ENCODE results near the gene REL.
"Not testable (repeated sequence)": the region's sequence is repeated elsewhere in the genome, so short reads cannot be mapped to it uniquely, and the experiment has no call there.

The REL gene

DNA sequence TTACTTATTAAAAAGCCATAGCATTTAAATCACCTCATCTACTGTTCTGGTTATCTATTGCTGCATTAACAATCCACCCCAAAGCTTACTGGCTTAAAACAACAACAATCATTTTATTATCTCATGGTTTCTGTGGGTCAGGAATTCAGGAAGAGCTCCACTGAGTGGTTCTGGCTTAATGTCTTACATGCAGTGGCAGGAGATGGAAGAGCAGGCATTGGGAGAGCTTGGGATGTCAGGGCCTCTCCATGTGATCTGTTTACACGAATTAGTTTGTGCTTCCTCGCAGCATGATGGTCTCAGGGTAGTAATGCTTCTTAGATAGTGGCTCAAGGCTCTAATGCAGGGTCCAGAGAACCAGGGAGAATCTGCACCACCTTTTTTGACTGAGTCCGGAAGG is 14.4 kb upstream of the REL start:
- in situ Hi-C loops (cut with MboI; ENCODE audit: low sequenced_read_pairs), result no loop called here

DNA sequence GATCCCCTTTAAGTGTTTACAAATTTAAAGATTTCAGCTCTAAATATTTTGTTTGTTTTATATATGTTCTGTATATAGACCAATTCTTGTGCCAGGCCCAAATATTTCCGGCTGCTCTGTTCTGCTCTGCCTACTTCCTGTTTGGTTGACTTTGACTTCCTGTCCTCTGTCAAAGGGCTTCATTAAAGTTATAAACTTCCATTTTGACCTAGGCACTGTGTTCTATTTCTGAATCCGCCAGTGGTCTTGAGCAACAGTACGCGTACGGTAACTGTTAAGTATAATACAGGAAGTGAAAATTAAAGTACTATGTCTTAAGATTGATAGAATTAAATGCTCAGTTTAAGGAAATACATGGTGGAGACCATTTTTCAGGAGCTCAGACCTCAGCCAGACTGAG is 13.5 kb upstream of the REL start:
- in situ Hi-C loops (cut with MboI; ENCODE audit: low sequenced_read_pairs), result no loop called here

DNA sequence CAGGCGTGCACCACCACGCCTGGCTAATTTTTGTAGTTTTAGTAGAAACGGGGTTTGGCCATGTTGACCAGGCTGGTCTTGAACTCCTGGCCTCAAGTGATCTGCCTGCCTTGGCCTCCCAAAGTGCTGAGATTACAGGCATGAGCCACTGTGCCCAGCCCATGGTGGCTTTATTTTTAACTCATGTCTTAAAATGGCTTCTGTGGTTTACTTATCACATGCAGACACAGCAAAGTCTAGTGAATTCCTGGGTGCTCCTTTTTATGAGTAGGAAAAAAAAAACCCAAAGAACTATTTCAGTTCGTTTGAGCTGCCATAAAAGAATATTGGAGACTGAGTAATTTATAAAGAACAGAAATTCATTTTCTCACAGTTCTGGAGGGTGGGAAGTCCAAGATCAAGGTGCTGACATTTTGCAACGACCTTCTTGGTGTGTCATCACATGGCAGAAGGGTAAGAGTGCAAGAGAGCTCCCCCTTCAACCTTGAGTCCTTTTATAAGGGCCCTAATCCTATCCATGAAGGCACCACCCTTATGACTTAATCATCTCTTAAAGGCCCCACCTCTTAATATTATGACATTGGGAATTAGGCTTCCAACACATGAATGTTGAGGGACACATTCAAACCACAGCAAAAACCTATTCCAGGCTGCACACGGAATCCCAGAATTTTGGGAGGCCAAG is 12.6 kb upstream of the REL start:
- in situ Hi-C loops (cut with MboI; ENCODE audit: low sequenced_read_pairs), result no loop called here

DNA sequence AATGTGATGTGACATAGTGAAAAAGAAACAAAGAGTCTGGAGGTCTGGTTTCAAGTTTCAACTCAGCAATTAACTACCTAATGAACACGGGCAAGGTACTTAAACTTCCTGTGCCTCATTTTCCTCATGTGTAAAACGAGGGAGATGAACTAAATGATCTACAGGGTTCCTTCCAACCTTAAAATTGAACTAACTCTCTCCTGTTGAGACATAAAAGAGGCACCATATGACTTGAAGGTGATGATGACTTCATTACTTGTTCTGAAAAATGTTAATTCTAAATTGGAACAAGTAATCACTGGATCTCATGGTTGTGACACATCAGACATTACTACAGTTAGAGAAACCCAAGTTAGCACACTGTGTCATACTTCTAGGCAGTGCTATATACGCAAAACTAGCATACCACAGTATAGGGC is 8.9 kb upstream of the REL start:
- in situ Hi-C loops (cut with MboI; ENCODE audit: low sequenced_read_pairs), result no loop called here

DNA sequence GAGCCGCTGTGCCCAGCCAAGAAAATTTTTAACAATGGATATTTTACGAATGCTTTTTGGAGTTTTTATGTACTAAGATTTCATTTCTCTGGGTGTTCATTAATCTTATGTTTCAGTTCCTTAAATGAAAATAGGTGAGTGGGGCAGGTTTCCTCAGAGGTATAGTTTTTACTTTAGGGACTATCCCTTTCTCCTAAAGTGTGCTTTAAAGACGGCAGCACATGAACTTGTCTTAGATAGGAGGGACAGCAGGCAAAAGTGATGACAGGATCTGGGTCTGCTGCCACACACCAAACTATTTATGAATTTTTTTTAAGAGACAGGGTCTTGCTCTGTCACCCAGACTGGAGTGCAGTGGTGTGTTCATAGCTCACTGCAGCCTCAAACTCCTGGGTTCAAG is 8.0 kb upstream of the REL start:
- in situ Hi-C loops (cut with MboI; ENCODE audit: low sequenced_read_pairs), result no loop called here

DNA sequence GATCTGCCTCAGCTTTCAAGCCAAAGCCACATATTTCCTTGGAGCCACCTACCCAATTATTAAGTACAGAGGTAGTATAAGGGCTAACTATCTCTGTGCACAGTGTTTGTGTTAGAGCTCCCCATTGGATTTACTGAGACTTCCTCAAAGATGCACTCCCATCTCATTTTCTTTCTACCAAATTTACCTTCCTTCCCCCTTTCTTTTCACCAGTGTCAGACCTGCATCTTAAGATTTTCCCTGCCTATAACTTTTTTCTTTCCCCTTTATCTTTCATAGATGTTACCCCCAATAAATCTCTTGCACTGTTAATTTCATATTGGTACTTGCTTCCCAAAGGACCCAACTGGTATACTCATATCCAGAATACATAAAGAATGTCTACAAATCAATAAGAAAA is 5.9 kb upstream of the REL start:
- in situ Hi-C loops (cut with MboI; ENCODE audit: low sequenced_read_pairs), result no loop called here

DNA sequence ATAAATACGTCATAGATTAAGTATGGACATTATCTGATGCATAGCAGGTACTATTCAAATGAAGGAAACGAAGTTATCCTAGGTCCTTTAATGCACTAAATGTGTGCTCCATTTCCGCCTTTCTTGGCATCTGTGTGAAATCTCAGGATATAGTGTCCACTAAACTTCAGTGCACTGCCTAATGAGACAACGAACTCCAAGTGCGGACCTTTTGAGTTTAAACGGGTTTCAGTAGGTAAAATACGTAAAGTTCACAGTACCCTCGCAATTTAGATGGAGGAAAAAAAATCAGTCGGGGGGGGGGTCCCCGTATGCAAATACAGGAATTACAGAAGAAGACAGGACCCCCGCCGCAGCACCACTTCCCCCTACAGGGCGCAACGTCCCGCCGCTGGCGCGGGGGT is 729 bp upstream of the REL start:
- in situ Hi-C loops (cut with MboI; ENCODE audit: low sequenced_read_pairs), result no loop called here

DNA sequence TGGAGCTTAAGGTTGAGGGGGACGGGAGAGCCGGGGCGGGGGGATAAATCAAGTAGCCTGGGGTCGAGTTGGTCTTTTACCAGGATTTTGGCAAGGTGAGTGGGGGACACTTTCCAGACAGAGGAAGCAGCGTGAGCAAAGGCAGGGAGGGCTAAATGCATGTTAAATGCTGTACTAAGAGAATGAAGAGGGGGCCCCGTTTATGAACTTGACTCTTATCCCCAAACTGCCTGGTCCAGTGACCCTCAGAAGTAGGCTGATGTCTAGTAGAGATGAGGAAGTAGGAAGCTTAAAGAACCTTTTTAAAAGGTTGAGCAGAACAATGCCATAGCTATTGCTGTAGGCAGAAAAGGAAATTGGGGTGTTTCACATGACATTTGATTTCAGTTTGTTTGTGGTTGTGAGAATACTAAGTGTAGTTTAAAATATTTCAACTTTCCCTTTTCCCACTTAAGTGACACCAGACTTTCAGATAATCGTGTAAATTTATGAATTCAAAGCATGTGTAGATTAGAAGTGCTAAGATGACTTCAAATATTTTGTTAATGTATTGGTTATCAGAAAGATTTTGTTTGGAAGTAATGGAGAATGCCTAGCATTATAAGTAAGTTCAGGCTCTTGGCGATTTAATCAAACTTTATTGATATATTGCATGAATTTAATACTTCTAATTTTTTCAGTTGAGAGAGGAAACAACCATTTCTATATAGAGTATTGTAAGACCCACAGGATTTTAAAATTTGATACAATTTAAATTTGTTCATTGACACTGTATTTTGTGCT is 1.8 kb downstream of the REL start:
- in situ Hi-C loops (cut with MboI; ENCODE audit: low sequenced_read_pairs), result no loop called here

DNA sequence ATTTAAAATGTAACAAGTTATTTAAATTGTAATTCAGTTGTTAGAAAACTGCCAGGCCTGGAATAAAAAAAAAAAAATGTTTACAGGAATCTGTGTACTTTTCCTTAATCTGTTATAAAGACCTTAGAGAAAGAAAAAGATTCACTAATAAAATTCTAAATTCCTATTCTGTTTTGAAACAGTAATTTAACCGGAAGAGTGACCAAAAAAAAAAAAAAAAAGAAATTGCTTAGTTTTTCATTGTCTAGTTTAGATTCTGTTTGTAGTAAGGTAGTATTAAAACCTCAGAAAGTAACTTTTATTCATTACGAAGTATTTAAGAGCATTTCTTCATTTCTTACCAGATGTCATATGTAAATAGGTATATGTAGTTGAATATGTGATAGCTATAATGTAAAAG is 2.5 kb downstream of the REL start:
- in situ Hi-C loops (cut with MboI; ENCODE audit: low sequenced_read_pairs), result no loop called here

DNA sequence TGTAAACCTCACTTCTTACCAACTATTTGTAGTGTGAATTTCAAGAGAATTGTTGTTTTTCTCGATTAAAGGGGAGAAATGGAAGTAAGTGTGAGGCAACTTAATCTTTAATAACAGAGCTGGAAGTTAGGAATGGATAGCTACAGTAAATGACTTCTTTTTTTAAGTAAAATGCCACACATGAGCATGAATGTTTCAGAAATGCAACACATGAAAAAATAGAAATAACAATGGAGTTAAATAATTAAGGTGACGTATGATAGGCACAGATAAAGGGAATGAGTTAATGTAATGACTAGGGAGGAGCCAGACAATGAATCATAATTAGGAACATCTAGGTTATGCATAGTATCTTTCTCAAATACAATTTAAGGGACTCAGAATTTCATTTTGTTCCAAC is 3.4 kb downstream of the REL start:
- in situ Hi-C loops (cut with MboI; ENCODE audit: low sequenced_read_pairs), result no loop called here

DNA sequence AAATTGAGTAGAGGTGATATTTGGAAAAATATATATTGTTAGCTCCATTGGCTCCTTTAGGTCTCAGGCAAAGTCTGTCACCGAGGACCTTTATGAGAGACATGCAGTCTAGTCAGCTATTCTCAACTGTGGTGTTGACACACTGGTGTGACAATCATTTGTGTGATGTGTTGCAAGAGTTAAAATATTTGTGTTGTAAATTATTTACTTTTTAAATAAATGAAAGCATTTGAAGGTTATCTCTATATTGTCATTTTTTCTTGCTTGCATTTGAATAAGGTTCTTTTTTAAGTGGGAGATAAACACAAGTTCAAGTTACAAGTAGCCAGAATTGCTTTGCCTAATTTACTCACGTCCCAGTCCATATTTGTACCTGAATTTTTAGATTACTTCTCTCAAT is 4.3 kb downstream of the REL start:
- in situ Hi-C loops (cut with MboI; ENCODE audit: low sequenced_read_pairs), result no loop called here

DNA sequence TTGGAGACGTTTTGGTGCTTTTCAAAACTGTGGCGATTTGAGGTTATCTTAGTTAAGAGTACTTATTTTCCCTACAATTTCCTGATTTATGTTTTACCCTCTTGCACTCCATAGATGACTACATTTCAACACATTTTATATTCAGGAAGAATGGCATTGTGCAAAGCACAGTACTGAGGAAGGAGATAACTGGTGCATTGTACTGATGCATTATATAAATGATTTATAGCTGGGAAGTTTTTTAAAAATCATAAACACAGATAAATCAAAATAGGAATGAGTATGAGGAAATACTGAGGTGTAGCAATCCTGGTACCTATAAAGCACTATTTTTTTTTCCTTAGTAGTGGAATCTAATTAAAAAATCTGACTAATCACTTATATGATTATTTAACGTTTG is 5.6 kb downstream of the REL start:
- in situ Hi-C loops (cut with MboI; ENCODE audit: low sequenced_read_pairs), result no loop called here

DNA sequence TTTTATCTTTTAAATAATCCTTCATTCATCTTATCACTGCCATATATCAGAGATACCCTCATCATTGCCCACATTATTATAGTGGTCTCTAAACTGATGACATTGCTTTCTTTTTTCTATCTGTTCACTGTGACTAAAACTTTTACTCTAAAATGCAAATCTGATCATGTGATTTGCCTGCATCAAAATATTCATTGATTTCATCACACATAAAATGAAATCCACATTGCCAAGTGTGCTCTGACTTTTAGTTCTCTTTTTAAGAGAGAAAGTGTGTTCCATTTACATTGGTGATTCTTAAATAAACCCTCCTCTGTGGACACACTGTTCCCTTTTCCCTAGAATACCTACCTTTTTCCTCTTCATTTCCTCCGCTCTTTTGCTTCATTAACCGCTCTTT is 7.5 kb downstream of the REL start:
- in situ Hi-C loops (cut with MboI; ENCODE audit: low sequenced_read_pairs), result no loop called here

DNA sequence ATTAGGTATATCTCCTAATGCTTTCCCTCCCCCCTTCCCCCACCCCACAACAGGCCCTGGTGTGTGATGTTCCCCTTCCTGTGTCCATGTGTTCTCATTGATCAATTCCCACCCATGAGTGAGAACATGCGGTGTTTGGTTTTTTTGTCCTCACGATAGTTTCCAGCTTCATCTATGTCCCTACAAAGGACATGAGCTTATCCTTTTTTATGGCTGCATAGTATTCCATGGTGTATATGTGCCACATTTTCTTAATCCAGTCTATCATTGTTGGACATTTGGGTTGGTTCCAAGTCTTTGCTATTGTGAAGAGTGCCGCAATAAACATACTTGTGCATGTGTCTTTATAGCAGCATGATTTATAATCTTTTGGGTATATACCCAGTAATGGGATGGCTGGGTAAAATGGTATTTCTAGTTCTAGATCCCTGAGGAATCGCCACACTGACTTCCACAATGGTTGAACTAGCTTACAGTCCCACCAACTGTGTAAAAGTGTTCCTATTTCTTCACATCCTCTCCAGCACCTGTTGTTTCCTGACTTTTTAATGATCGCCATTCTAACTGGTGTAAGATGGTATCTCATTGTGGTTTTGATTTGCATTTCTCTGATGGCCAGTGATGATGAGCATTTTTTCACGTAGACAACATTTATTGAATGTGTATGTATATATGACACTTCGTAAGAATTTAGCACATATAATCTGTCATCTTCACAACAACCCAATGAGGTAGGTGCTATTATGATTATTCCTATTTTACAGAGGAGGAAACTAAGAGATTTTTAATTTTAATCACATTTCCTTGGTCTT is 8.4 kb downstream of the REL start:
- in situ Hi-C loops (cut with MboI; ENCODE audit: low sequenced_read_pairs), result not testable (repeated sequence)

DNA sequence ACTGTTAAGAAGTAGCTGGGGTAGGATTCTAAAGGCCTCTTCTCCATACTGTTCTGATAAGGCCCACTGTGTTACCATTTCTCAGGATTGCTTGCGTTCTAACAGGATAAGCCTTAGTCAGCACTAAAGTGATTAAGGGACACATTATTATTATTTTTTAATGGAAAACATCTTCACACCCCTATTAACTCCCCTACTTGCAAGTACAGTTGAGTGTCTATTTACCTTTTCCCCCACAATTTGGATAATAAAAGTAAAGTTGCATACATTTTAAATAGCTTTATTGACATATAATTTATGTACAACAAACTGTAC is 9.0 kb downstream of the REL start:
- in situ Hi-C loops (cut with MboI; ENCODE audit: low sequenced_read_pairs), result no loop called here

DNA sequence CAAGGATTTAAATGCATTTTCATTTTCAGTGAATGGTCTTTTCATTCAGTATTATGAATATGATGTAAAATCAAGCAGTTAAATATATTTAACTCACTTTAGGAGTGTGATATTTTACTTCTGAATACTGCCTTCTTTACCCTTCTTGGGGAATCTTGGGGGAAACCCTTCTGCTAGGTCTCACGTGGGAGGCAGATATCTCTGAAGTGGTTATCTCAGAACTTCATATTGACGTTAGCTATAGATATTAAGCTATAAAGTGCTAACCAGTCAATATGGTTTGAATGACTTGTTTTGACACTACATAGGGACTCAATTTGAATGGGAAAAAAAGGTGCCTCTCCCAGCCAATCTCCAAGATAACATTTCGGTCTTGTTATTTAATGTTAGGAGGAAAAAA is 9.8 kb downstream of the REL start:
- in situ Hi-C loops (cut with MboI; ENCODE audit: low sequenced_read_pairs), result no loop called here

DNA sequence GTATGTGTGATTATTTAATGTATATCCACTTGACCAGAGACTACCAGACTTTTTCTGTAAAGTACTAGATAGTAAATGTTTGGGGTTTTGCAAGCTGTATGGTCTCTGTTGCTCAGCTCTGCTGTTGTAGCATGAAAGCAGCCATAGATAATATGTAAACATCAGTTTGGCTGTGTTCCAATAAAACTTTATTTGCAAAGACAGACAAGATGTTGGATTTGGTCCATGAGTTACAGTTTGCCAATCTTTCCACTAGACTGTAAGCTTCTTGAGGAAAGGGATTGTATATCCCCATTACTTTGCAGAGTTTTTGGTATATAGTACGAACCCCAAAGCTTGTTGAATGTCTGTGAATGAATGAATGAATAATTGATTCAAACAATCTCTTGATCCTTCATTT is 17.2 kb downstream of the REL start:
- in situ Hi-C loops (cut with MboI; ENCODE audit: low sequenced_read_pairs), result no loop called here

DNA sequence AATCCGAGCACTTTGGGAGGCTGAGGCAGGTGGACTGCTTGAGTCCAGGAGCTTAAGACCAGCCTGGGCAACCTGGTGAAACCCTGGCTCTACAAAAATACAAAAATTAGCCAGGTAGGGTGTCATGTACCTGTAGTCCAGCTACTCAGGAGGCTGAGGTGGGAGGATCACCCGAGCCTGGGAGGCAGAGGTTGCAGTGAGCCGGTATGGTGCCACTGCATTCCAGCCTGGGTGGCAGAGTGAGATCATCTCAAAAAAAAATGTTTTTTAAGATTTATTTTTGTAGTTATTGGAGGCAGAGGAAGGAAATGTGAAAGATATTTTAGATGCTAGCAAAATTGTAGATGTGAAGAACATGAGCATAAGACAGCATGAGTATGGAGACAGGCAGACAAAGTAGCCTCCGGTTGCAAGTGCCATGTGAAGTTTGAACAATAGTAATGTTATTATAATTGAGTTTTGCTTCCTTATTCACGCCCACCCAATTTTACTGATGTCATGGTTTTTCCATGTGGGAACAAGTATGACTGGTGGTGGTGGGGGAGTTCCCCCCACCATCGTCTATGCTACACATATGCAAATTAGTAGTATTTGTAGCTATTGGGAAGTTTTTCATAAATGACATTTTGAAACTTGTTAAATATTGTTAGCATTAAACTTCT is 18.0 kb downstream of the REL start:
- in situ Hi-C loops (cut with MboI; ENCODE audit: low sequenced_read_pairs), result no loop called here

DNA sequence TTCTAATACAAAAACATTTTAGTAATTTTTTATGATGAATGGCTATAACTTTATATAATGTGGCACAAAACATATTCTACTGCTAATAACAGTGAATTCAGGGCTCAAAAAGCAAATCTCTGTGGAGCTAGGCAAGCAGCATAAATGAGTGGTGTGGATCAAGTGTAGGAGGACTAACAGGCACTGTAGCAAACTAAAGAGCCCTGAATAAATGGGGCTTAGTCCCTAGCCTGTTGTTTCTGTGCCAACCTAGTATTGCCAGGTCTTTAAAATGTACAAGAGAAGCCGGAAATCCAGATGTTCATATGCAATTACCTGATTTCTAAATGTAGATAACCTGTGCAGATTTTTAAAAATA is 18.5 kb downstream of the REL start:
- in situ Hi-C loops (cut with MboI; ENCODE audit: low sequenced_read_pairs), result no loop called here

DNA sequence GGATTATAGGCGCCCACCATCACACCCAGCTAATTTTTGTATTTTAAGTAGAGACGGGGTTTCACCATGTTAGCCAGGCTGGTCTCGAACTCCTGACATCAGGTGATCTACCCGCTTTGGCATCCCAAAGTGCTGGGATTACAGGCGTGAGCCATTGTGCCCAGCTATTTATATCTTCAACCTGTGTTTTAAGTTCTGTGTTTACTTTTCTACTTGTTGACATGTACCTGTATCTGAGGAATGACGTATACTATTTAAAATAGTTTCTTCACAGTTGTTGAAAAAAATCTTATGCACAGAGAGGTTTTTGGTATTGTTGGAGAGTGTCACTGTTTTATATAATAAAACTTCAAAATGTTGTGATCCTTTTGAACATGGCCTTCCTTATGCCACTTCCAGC is 19.9 kb downstream of the REL start:
- in situ Hi-C loops (cut with MboI; ENCODE audit: low sequenced_read_pairs), result not testable (repeated sequence)

DNA sequence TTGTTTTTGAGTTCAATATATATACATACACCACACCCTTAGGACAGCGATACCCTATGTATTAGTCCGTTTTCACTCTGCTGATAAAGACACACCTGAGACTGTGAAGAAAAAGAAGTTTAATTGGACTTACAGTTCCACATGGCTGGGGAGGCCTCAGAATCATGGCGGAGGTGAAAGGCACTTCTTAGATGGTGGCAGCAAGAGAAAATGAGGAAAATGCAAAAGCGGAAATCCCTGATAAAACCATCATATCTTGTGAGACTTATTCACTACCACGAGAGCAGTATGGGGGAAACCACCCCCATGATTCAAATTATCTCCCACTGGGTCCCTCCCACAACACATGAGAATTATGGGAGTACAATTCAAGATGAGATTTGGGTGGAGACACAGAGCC is 24.5 kb downstream of the REL start:
- in situ Hi-C loops (cut with MboI; ENCODE audit: low sequenced_read_pairs), result not testable (repeated sequence)

DNA sequence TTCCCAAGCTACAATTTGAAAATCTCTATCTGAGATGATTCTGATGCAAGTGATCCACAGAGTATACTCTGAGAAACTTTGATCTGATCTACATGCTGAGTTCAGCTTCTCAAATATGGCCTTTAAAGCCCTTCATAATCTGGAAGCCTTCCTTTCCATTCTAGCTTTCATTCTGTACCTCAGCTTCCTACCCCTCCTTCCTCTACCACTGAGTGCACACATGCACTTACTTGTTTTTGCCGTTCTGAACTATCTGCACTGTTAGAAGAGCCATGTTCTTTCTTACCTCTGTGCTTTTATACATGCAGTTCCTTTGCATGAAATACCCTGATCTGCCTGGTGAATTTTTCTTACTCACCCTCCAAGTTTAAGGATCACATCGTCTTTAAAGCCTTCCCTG is 25.0 kb downstream of the REL start:
- in situ Hi-C loops (cut with MboI; ENCODE audit: low sequenced_read_pairs), result no loop called here

Measured in HL-60/S4 (cell line).